Measurements from ENCODE around the gene SEMA3G.

SEMA3G gene

GRCh38 chr3:52444860-52445793 is at the start of gene SEMA3G:
Gene SEMA3G (minus strand): TSS chr3:52445103. CDS start chr3:52445027, 76 bp downstream.
- peak in 2 of 56 donors; percentile 11 to 21 for DNase-seq

- no peak for DNase-seq
These were observed 49.5 kb upstream of the SEMA3G start for GRCh38 chr3:52494445-52494844.

GRCh38 chr3:52493232-52494017 is 48.5 kb upstream of the SEMA3G start:
- DNase-seq = no peak

GRCh38 chr3:52492059-52492458 is 47.2 kb upstream of the SEMA3G start:
- DNase-seq = no peak

- DNase-seq = peak in 3 of 56 donors; percentile 12 to 32 (median 12)
These were observed 46.1 kb upstream of the SEMA3G start for GRCh38 chr3:52490939-52491526.

- no peak for DNase-seq
These were observed 45.4 kb upstream of the SEMA3G start for GRCh38 chr3:52490035-52490938.

- no peak for DNase-seq
These were observed 44.5 kb upstream of the SEMA3G start for GRCh38 chr3:52489453-52489852.

GRCh38 chr3:52488746-52489145 is 43.8 kb upstream of the SEMA3G start:
- DNase-seq = no peak

- no peak for DNase-seq
These were observed 43.1 kb upstream of the SEMA3G start for GRCh38 chr3:52487788-52488691.

GRCh38 chr3:52487050-52487787 is 42.3 kb upstream of the SEMA3G start:
- DNase-seq = no peak

GRCh38 chr3:52484680-52485461 is 40.0 kb upstream of the SEMA3G start:
- DNase-seq = no peak

- DNase-seq = no peak
These were observed 38.9 kb upstream of the SEMA3G start for GRCh38 chr3:52483577-52484381.

- DNase-seq = no peak
These were observed 38.2 kb upstream of the SEMA3G start for GRCh38 chr3:52483081-52483480.

GRCh38 chr3:52481819-52482521 is 37.1 kb upstream of the SEMA3G start:
- no peak for DNase-seq

- peak in 2 of 56 donors; percentile 15 to 19 for DNase-seq
These were observed 36.1 kb upstream of the SEMA3G start for GRCh38 chr3:52480768-52481715.
